ENCODE measurements around the gene CASR. TPM values are rescaled to one million over a fixed set of nuclear protein-coding genes. Genes with fewer than 3 reads are reported as not detected.

CASR gene
- total RNA-seq, 1 experiment from 2014 or later, result 0.02 TPM

DNA sequence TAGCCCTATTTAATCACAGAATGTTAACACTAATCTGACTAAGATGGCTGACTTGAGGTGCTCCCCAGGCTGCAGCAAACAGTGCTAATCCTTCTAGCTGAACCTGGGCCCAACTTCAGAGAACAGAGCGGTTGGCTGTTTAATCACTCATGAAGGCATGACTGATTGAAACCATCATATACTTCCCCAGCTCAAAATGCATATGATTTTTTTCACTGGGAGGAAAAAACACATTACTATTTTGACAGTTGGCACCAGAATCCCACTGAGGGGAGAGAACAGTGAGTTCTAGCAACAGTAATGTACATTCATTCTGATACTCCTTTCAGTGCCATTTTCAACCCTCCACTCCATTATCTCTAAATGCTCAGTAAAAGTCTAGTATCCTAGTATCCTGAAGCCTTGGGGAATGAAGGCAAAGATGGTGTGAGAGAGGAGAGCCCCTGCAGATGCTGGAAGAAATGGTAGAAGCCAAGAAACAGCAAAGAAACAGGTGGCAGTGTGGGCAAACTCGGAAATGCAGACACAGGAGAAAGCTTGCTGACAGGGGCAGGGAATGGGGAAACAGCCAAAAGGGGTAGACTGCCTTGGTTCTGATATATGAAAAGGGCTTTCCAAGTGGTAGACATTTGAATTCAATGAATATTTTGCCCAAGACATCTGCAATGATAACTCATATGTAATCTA, 34.4 kb upstream of the CASR start:
- H2BK120ac ChIP-seq (ENCODE audit: low read depth, low read length, poor library complexity, severe bottlenecking), result no peak overlapping the region
- Mint-ChIP-seq H3K4me3 (no peak overlapping the region), H3K27ac (no peak overlapping the region), H3K36me3 (ENCODE audit: insufficient read depth in 1 of 3, low read depth in 3 of 3) (no peaks in the 10 kb centered on the region; a peak in 1 of 7 replicates), H3K9me3 (peaks cover 10 to 15% of the 10 kb centered on the region in 2 experiments), H3K27me3 (ENCODE audit: low read depth) (no peaks in the 10 kb centered on the region), H3K4me1 (no peaks in the 10 kb centered on the region)
- no peak overlapping the region for H3K9ac ChIP-seq (ENCODE audit: extremely low read depth, insufficient read length, low read length)
- H4K8ac ChIP-seq (replicated peaks; ENCODE audit: insufficient read length, low read depth, low read length), result no peak overlapping the region
- H3K56ac ChIP-seq (ENCODE audit: insufficient read length, low read depth, low read length), result no peak overlapping the region
- H4K91ac ChIP-seq (ENCODE audit: insufficient read length, low read depth, low read length), result no peak overlapping the region
- TF ChIP-seq, protein P1, sequence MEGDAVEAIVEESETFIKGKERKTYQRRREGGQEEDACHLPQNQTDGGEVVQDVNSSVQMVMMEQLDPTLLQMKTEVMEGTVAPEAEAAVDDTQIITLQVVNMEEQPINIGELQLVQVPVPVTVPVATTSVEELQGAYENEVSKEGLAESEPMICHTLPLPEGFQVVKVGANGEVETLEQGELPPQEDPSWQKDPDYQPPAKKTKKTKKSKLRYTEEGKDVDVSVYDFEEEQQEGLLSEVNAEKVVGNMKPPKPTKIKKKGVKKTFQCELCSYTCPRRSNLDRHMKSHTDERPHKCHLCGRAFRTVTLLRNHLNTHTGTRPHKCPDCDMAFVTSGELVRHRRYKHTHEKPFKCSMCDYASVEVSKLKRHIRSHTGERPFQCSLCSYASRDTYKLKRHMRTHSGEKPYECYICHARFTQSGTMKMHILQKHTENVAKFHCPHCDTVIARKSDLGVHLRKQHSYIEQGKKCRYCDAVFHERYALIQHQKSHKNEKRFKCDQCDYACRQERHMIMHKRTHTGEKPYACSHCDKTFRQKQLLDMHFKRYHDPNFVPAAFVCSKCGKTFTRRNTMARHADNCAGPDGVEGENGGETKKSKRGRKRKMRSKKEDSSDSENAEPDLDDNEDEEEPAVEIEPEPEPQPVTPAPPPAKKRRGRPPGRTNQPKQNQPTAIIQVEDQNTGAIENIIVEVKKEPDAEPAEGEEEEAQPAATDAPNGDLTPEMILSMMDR (conservative IDR thresholded peaks at IDR 0.05), result no peak
- no peak for DNase-seq
- H4K5ac ChIP-seq (ENCODE audit: insufficient read length, low read depth, low read length), result no peak overlapping the region
- H2AFZ ChIP-seq (ENCODE audit: low read length), result no peak overlapping the region
- no peak overlapping the region for H3K4ac ChIP-seq (ENCODE audit: low read depth, low read length)
- no peaks in the 10 kb centered on the region for H3K9me3 ChIP-seq (ENCODE audit: control insufficient read depth, low read depth, low read length)
- H3K27ac ChIP-seq (ENCODE audit: insufficient read length, low read depth, low read length), result no peak overlapping the region
- no peak overlapping the region for H3K18ac ChIP-seq (ENCODE audit: insufficient read length, low read depth, low read length)
- no peak overlapping the region for H3K14ac ChIP-seq (ENCODE audit: insufficient read depth, low read length)
- H3T11ph ChIP-seq (ENCODE audit: low read length), result no peak overlapping the region
- no peak overlapping the region for H2BK12ac ChIP-seq (ENCODE audit: insufficient read length, low read depth, low read length)
- H3K4me2 ChIP-seq (ENCODE audit: insufficient read depth, insufficient read length, low read length), result no peak overlapping the region
- no peaks in the 10 kb centered on the region for H3K27me3 ChIP-seq (ENCODE audit: insufficient read depth, low read length)
- no peak overlapping the region for H3K23ac ChIP-seq (ENCODE audit: insufficient read length, low read depth, low read length)
- H2BK15ac ChIP-seq (ENCODE audit: low read depth, low read length), result no peak overlapping the region
- no CpG with 5 or more reads among the region's 2 CpGs for WGBS (ENCODE audit: extremely low coverage, insufficient read length, low lambda C conversion rate)
- H3K79me2 ChIP-seq (ENCODE audit: insufficient read depth, low read length), result no peaks in the 10 kb centered on the region
- H2AK5ac ChIP-seq (ENCODE audit: insufficient read length, low read length), result no peak overlapping the region
- H3K79me1 ChIP-seq (ENCODE audit: insufficient read depth, low read depth, low read length, poor library complexity, severe bottlenecking), result no peaks in the 10 kb centered on the region
- H4K20me1 ChIP-seq (ENCODE audit: control insufficient read depth, insufficient read depth, insufficient read length), result no peaks in the 10 kb centered on the region
- no peak overlapping the region for H2BK20ac ChIP-seq (ENCODE audit: low read depth, low read length, poor library complexity, severe bottlenecking)
- H3K23me2 ChIP-seq (ENCODE audit: insufficient read length, low read depth, low read length, poor library complexity, severe bottlenecking), result no peaks in the 10 kb centered on the region
- H2BK5ac ChIP-seq (ENCODE audit: insufficient read length, low read length), result no peak overlapping the region
- H3K4me1 ChIP-seq (ENCODE audit: insufficient read depth, low read length), result no peaks in the 10 kb centered on the region
